Liver (tissue), 3 donors: ENCODE results near the gene SLC36A3.

Source experiments
- MAX ChIP-seq: IDR thresholded peaks from 2 replicates; pipeline ENCODE4 v1.6.1; 2016; ENCODE audit warnings: antibody characterized with exemption
- REST ChIP-seq: IDR thresholded peaks from 2 replicates; pipeline ENCODE4 v1.6.1; 2016; ENCODE audit warnings: antibody characterized with exemption, mild to moderate bottlenecking
- RXRA ChIP-seq, 2 donors: IDR thresholded peaks; 2 replicates each; pipeline ENCODE4 v1.6.1; 2017 to 2018; ENCODE audit warnings: antibody characterized with exemption in 2 of 2, mild to moderate bottlenecking in 1 of 2
- TF ChIP-seq, protein P1 (sequence below): fragments of 150-350 bp; IDR thresholded peaks from 2 replicates; pipeline ENCODE4 v1.5.1; 2017; ENCODE audit warnings: improper control_type of control experiment, low read depth, low read length; ENCODE audit not compliant: missing input control
- donor health status: healthy.
- donor health status: healthy.

GRCh38 chr5:151237685-151238084 lies 65.9 kb downstream of the SLC36A3 start:
- TF ChIP-seq REST: no peak
- TF ChIP-seq, protein P1, sequence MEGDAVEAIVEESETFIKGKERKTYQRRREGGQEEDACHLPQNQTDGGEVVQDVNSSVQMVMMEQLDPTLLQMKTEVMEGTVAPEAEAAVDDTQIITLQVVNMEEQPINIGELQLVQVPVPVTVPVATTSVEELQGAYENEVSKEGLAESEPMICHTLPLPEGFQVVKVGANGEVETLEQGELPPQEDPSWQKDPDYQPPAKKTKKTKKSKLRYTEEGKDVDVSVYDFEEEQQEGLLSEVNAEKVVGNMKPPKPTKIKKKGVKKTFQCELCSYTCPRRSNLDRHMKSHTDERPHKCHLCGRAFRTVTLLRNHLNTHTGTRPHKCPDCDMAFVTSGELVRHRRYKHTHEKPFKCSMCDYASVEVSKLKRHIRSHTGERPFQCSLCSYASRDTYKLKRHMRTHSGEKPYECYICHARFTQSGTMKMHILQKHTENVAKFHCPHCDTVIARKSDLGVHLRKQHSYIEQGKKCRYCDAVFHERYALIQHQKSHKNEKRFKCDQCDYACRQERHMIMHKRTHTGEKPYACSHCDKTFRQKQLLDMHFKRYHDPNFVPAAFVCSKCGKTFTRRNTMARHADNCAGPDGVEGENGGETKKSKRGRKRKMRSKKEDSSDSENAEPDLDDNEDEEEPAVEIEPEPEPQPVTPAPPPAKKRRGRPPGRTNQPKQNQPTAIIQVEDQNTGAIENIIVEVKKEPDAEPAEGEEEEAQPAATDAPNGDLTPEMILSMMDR: no peak
- no peak for TF ChIP-seq MAX
- no peak for TF ChIP-seq RXRA (IDR thresholded peaks at IDR 0.05)
